Measurements from ENCODE around the gene KRT74. TPM values are rescaled to one million over a fixed set of nuclear protein-coding genes. Genes with fewer than 3 reads are reported as not detected.

KRT74 gene
- total and polyA plus RNA-seq, 2 of the 8 experiments (the other 6 are each of a cell fraction or from before 2014, with no cell fraction given) = not detected

- Histone ChIP-seq H3K23me2 (ENCODE audit: low read depth, low read length) (no peaks in the 10 kb centered on the region), H2BK120ac (replicated peaks; ENCODE audit: low read depth, low read length) (no peak overlapping the region), H2BK15ac (ENCODE audit: low read length) (no peak overlapping the region), H3K79me1 (ENCODE audit: low read depth, low read length) (no peaks in the 10 kb centered on the region), H2AK5ac (ENCODE audit: low read depth, low read length) (no peak overlapping the region), H3K23ac (ENCODE audit: insufficient read length) (no peak overlapping the region), H4K91ac (replicated peaks; ENCODE audit: insufficient read length, low read length) (no peak overlapping the region), H3K9me3 (ENCODE audit: insufficient read depth in 2 of 2, low read depth in 1 of 2, low read length in 1 of 2) (no peaks in the 10 kb centered on the region), H2BK20ac (ENCODE audit: low read length) (no peak overlapping the region), H3K27me3 (replicated peaks in 1 of 4; ENCODE audit: control insufficient read depth in 3 of 4, extremely low read depth in 1 of 4, insufficient read depth in 3 of 4, low read length in 3 of 4) (no peaks in the 10 kb centered on the region; a peak in 1 of 7 replicates), H4K5ac (ENCODE audit: insufficient read length, low read depth, low read length) (no peak overlapping the region), H3K4me3 (ENCODE audit: extremely low read depth in 1 of 4, insufficient read depth in 2 of 4, low read depth in 3 of 4, low read length in 4 of 4) (no peak overlapping the region), H4K20me1 (replicated peaks in 1 of 2; ENCODE audit: control insufficient read depth in 1 of 2, insufficient read depth in 2 of 2, low read length in 2 of 2) (no peaks in the 10 kb centered on the region), H3K14ac (ENCODE audit: insufficient read length) (no peak overlapping the region), H3K36me3 (ENCODE audit: control insufficient read depth in 2 of 4, insufficient read depth in 4 of 4, low read length in 3 of 4) (no peaks in the 10 kb centered on the region), H4K8ac (ENCODE audit: extremely low read depth, insufficient read depth, low read length) (no peak overlapping the region), H2BK12ac (ENCODE audit: low read depth, low read length) (no peak overlapping the region), H3K9ac (replicated peaks in 1 of 4; ENCODE audit: extremely low read depth in 1 of 4, low read depth in 3 of 4, low read length in 3 of 4) (no peak overlapping the region), H3K27ac (ENCODE audit: low read depth, low read length) (no peak overlapping the region), H3K4me1 (replicated peaks in 1 of 4; ENCODE audit: control insufficient read depth in 3 of 4, insufficient read depth in 4 of 4, low read length in 3 of 4) (no peaks in the 10 kb centered on the region), H3K56ac (replicated peaks; ENCODE audit: insufficient read length, low read depth, low read length) (no peak overlapping the region), H2BK5ac (ENCODE audit: low read depth, low read length) (no peak overlapping the region), H3K4me2 (ENCODE audit: insufficient read depth in 1 of 2, low read depth in 2 of 2, low read length in 2 of 2) (no peak overlapping the region), H2AFZ (ENCODE audit: low read length) (no peak overlapping the region), H3K4ac (replicated peaks; ENCODE audit: insufficient read length, low read depth, low read length) (no peak overlapping the region), H3K18ac (ENCODE audit: extremely low read depth, low read length) (no peak overlapping the region), H3K79me2 (ENCODE audit: control insufficient read depth in 1 of 2, insufficient read depth in 2 of 2, low read length in 2 of 2) (no peaks in the 10 kb centered on the region)
- no peak for DNase-seq (ENCODE audit: low read depth in 1 of 2, low spot score in 2 of 2)
- ChIA-PET POLR2A (ENCODE audit: partially characterized antibody) (no interaction called here), CTCF (ENCODE audit: partially characterized antibody) (interaction anchor here (0.7 to 2.7 kb wide), 18 partner anchors 10 to 426 kb away, joined by 3 to 13 read pairs (median 4); partner anchors contain the start of gene KRT71)
- WGBS, 2 experiments (ENCODE audit: extremely low coverage in 1 of 2, insufficient coverage in 1 of 2, insufficient read length in 1 of 2, insufficient replicate concordance in 2 of 2, low coverage in 1 of 2, low lambda C conversion rate in 2 of 2, missing lambda C conversion rate in 1 of 2) = 93% methylated on average over 8 of the region's 8 CpGs; no CpG with 5 or more reads in 1 of the 2 experiments
- FAIRE-seq = no peak
- no peak for TF ChIP-seq JUN (IDR thresholded peaks at IDR 0.05; ENCODE audit: low read depth, low read length)
- TF ChIP-seq SRF (IDR thresholded peaks at IDR 0.05; ENCODE audit: low read depth, low read length) = no peak
- TF ChIP-seq KDM5A (IDR thresholded peaks at IDR 0.05; ENCODE audit: low read length) = no peak
- TF ChIP-seq ATF3 (IDR thresholded peaks at IDR 0.05; ENCODE audit: insufficient read depth, low read depth, low read length) = no peak
- TF ChIP-seq YY1 (IDR thresholded peaks at IDR 0.05; ENCODE audit: low read depth, low read length) = no peak
- no peak for TF ChIP-seq KDM1A (IDR thresholded peaks at IDR 0.05; ENCODE audit: borderline replicate concordance, low read length)
- TF ChIP-seq NRF1 (IDR thresholded peaks at IDR 0.05; ENCODE audit: low read depth, low read length) = no peak
- TF ChIP-seq RAD21 (IDR thresholded peaks at IDR 0.05 in 1 of 2, conservative IDR thresholded peaks at IDR 0.05 in 1 of 2; ENCODE audit: low read depth in 2 of 2, low read length in 2 of 2) = no peak
- no peak for TF ChIP-seq TBP (IDR thresholded peaks at IDR 0.05; ENCODE audit: low read depth, low read length)
- no peak for TF ChIP-seq TEAD4 (IDR thresholded peaks at IDR 0.05; ENCODE audit: low read depth, low read length)
- TF ChIP-seq RFX5 (IDR thresholded peaks at IDR 0.05; ENCODE audit: borderline replicate concordance, low read depth, low read length) = no peak
- no peak for TF ChIP-seq CREB1 (IDR thresholded peaks at IDR 0.05)
- no peak for TF ChIP-seq TAF7 (optimal IDR thresholded peaks at IDR 0.05; ENCODE audit: borderline replicate concordance, low read depth, low read length)
- no peak for TF ChIP-seq EZH2 (IDR thresholded peaks at IDR 0.05; ENCODE audit: low read depth, low read length, severe bottlenecking)
- no peak for TF ChIP-seq TCF12 (IDR thresholded peaks at IDR 0.05; ENCODE audit: low read depth, low read length)
Measured at GRCh38 chr12:52566847-52567291, 6.8 kb downstream of the KRT74 start.
